PFSK-1 (cell line): ENCODE results near the gene ICE2.

Source experiments
- FOXP2 ChIP-seq: optimal IDR thresholded peaks from 2 replicates; pipeline ENCODE3; 2011; ENCODE audit warnings: borderline replicate concordance, control low read depth, inconsistent platforms; ENCODE audit not compliant: insufficient read depth; ENCODE audit errors: extremely low read length, extremely low read depth
- POLR2AphosphoS5 ChIP-seq: IDR thresholded peaks from 2 replicates; pipeline ENCODE4 v1.6.1; 2012; ENCODE audit warnings: low read depth, mild to moderate bottlenecking, control low read depth, low read length, moderate library complexity
- SIN3A ChIP-seq: IDR thresholded peaks from 2 replicates; pipeline ENCODE4 v1.6.1; 2012; ENCODE audit warnings: mild to moderate bottlenecking, low read length, moderate library complexity, borderline replicate concordance; ENCODE audit not compliant: insufficient read depth
- TAF1 ChIP-seq: IDR thresholded peaks from 2 replicates; pipeline ENCODE4 v1.6.1; 2012; ENCODE audit warnings: low read length, control low read depth, borderline replicate concordance; ENCODE audit not compliant: insufficient read depth
- TF ChIP-seq, protein P1 (sequence below), 2 experiments: IDR thresholded peaks; 2 replicates each; pipeline versions ENCODE4 v1.6.1 to v1.8.0; 2011 to 2012; ENCODE audit warnings: low read depth in 2 of 2, low read length in 2 of 2, control low read depth in 1 of 2, inconsistent platforms in 1 of 2, mild to moderate bottlenecking in 1 of 2, moderate library complexity in 1 of 2; ENCODE audit not compliant: insufficient read depth in 1 of 2

ICE2 gene

DNA sequence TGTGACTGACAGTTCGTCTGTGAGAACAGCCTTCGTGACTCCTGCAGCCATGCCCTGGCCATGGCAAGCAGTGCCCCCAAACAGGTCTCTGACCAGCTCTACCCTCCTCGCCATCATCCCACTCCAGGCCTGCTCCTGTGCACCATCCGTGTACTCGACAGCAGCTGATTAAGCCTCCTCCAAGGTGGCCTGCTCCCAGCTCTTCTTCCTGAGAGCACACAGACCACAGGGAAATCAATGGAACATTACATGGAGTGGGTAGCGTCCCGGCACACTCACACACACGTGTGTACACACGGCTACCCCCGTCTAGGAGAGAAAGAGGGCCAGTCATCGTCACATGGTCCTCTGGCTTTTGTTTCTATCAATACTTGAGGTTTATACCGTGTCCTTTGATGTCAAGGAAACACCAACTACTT lies 102.3 kb downstream of the ICE2 start:
- TF ChIP-seq SIN3A, result no peak
- TF ChIP-seq, protein P1, sequence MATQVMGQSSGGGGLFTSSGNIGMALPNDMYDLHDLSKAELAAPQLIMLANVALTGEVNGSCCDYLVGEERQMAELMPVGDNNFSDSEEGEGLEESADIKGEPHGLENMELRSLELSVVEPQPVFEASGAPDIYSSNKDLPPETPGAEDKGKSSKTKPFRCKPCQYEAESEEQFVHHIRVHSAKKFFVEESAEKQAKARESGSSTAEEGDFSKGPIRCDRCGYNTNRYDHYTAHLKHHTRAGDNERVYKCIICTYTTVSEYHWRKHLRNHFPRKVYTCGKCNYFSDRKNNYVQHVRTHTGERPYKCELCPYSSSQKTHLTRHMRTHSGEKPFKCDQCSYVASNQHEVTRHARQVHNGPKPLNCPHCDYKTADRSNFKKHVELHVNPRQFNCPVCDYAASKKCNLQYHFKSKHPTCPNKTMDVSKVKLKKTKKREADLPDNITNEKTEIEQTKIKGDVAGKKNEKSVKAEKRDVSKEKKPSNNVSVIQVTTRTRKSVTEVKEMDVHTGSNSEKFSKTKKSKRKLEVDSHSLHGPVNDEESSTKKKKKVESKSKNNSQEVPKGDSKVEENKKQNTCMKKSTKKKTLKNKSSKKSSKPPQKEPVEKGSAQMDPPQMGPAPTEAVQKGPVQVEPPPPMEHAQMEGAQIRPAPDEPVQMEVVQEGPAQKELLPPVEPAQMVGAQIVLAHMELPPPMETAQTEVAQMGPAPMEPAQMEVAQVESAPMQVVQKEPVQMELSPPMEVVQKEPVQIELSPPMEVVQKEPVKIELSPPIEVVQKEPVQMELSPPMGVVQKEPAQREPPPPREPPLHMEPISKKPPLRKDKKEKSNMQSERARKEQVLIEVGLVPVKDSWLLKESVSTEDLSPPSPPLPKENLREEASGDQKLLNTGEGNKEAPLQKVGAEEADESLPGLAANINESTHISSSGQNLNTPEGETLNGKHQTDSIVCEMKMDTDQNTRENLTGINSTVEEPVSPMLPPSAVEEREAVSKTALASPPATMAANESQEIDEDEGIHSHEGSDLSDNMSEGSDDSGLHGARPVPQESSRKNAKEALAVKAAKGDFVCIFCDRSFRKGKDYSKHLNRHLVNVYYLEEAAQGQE (IDR thresholded peaks at IDR 0.05; ENCODE audit: insufficient read depth in 1 of 2, low read depth in 2 of 2, low read length in 2 of 2), result no peak
- no peak for TF ChIP-seq TAF1
- no peak; the same call in 1 of the 2 replicates for TF ChIP-seq POLR2AphosphoS5
- TF ChIP-seq FOXP2, result no peak

DNA sequence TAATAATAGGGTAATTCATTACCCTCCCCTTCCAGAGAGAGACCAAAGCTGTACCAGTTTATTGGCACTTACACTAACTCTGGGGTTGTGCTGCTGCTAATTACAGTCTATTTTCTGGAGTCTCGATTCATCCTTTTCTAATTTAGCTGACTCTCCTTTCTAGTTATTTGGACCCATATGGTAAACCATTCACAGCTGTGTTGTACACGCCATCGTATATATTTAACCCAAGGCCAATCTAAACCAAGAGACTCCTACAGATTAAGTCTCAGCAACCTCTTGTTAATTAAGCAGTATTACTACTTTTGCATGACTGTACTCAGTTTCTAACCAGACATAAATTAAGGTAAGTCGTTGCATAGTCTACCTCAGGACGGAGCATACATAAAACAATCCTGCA lies 103.6 kb downstream of the ICE2 start:
- TF ChIP-seq, protein P1 (IDR thresholded peaks at IDR 0.05; ENCODE audit: insufficient read depth in 1 of 2, low read depth in 2 of 2, low read length in 2 of 2), result no peak
- no peak for TF ChIP-seq TAF1
- no peak for TF ChIP-seq FOXP2
- TF ChIP-seq SIN3A, result no peak
- TF ChIP-seq POLR2AphosphoS5, result no peak

DNA sequence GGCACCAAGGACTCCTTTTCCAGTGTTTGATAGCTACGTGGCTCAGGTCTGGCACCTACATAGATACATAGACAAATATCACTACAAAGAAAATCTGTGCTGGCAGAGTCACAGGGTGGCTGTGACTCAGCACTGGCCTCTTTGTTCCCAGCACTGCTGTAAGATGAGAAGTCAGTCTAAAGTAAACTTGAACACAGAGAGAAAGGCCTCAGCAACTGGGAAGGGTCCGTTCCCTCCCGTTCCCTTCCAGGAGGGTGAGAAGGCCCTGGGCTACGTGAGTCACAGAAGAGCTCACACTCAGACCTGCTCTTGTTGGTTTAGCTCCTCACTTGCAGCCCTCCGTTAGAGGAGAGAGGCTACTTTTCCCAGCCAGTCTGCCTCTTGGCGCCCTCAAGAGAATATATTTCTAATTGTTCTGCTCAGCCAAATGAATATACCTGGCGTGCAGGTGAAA lies 104.3 kb downstream of the ICE2 start:
- TF ChIP-seq TAF1 (peak; percentile 65; the same call in 1 of the 2 replicates), SIN3A (no peak), POLR2AphosphoS5 (peak; percentile 17; the same call in 1 of the 2 replicates), FOXP2 (peak; percentile 46)
- TF ChIP-seq, protein P1 (IDR thresholded peaks at IDR 0.05; ENCODE audit: insufficient read depth in 1 of 2, low read depth in 2 of 2, low read length in 2 of 2), result 0 out of 4 replicates have a peak, but pooled peaks of 1 of the 2 experiments have one; percentile 44

DNA sequence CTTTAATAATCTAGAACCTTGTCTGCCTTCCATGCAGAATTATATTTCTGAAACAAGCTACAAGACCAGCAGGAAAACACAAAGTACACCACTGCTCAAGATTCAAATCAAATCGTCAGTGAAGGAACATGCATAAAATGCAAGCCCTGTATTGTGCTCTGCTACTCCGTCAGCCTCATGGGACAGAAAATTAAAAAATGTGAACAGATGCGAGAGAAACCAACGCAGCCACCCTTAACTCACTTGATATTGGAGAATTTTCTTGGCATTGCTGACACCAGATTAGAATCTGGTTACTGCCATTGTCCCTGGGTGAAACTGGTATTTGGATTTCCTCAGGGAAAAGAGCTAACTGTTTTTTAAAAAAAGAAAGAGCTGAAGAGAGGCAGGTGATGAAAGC lies 104.7 kb downstream of the ICE2 start:
- TF ChIP-seq POLR2AphosphoS5, result no peak; the same call in 1 of the 2 replicates
- no peak for TF ChIP-seq SIN3A
- TF ChIP-seq TAF1, result no peak
- no peak for TF ChIP-seq FOXP2
- TF ChIP-seq, protein P1 (IDR thresholded peaks at IDR 0.05; ENCODE audit: insufficient read depth in 1 of 2, low read depth in 2 of 2, low read length in 2 of 2), result no peak
